GM06990 (cell line): ENCODE data around the gene MYO1D.

Source experiments
- DNase-seq: peaks from one replicate; pipeline ENCODE4 v3.0.0-alpha.2; 2011; ENCODE audit not compliant: insufficient read length; ENCODE audit errors: extremely low read depth
- H3K27me3 ChIP-seq: replicated peaks from 2 replicates; pipeline ENCODE4 v1.6.0; 2011; ENCODE audit warnings: low read length; ENCODE audit not compliant: control insufficient read depth, insufficient read depth
- H3K36me3 ChIP-seq: 2 replicates; pipeline ENCODE4 v1.5.1; 2011; ENCODE audit warnings: low read length; ENCODE audit not compliant: control insufficient read depth, insufficient read depth
- H3K4me3 ChIP-seq: replicated peaks from 2 replicates; pipeline ENCODE4 v1.5.1; 2011; ENCODE audit warnings: low read depth, mild to moderate bottlenecking, control low read depth, low read length
- TF ChIP-seq, protein P1 (sequence below): IDR thresholded peaks from 2 replicates; pipeline ENCODE4 v1.5.1; 2011; ENCODE audit warnings: low read length, control low read depth, mild to moderate bottlenecking, inconsistent platforms; ENCODE audit not compliant: insufficient read depth, poor library complexity, severe bottlenecking

Gene MYO1D

DNA sequence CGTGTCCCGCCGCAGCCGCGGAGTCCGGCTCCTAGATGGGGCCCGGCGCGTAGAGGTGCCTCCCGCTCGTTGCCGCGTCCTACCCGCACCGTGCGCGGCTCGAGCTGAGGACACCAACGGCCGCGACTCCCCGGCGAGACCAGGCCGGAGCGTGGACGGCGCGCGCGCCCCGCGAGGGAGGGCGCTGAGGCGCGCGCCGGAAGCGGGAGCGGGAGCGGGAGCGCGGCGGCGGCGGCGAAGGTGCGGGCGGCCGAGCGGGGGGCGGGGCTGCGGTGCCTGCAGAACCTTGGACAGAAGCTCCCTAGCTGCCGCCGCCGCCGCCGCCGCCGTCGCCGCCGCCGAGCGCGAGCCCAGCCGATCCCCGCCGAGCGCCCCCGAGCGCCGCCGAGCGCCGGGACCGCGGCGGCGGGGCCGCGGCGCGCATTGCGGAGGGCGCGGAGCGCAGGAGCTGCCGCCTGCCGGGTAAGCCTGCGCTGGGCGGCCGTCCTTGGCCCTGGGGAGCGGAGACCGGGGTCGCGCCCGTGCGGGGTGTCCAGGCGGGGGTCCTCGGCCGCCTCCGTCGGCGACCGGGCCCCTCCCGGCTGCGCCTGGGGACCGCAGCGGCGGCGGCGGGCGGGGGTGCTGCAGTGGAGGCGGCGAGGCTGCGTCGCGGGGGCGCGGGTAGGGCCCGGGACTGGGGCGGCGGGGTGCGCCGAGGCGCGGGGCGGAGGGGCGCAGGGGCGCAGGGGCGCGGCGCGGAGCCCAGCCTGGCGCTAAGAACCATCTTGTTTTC, 390.0 kb downstream of the MYO1D start, which contains the start of gene CDK5R1:
CDK5R1 (plus strand) TSS at position 293 of the 772 bp plus-strand sequence. CDS start 628 bp downstream, outside the sequence.
- TF ChIP-seq, protein P1, sequence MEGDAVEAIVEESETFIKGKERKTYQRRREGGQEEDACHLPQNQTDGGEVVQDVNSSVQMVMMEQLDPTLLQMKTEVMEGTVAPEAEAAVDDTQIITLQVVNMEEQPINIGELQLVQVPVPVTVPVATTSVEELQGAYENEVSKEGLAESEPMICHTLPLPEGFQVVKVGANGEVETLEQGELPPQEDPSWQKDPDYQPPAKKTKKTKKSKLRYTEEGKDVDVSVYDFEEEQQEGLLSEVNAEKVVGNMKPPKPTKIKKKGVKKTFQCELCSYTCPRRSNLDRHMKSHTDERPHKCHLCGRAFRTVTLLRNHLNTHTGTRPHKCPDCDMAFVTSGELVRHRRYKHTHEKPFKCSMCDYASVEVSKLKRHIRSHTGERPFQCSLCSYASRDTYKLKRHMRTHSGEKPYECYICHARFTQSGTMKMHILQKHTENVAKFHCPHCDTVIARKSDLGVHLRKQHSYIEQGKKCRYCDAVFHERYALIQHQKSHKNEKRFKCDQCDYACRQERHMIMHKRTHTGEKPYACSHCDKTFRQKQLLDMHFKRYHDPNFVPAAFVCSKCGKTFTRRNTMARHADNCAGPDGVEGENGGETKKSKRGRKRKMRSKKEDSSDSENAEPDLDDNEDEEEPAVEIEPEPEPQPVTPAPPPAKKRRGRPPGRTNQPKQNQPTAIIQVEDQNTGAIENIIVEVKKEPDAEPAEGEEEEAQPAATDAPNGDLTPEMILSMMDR, result no peak
- Histone ChIP-seq H3K36me3 (peaks cover 5% of the 10 kb centered on the region; the same call in 1 of the 2 replicates), H3K4me3 (peak within 1 kb of the TSS; percentile 69), H3K27me3 (no peaks in the 10 kb centered on the region)
- DNase-seq, result peak; percentile 81

DNA sequence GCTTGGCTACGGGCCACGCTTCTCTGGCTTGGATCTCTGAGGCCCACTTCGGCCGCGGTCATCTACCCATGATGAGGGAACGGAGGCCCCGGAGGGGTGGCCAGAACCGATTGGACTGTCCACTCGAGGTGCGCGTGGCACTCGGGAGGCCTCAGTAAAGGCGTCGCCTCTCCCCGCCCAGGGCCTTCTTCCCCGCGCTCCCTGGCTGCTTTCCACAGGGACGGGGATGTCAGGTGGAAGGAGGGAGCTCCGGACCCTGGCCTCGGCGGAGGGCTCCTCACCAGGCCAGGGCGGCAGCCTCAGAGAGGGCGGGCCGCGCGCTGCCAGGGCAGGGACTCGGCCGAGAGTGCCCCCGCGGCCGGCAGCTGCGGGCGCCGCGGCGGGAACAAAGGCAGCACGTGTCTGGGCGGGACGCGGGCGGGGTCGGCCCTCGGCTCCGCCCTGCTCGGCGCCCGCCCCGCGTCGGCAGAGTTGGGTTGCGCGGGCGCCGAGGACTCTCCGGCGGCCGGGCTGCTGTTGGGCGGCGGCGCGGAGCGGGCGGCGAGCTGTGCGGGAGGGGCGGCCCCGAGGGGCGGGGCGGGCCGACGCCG, 390.7 kb downstream of the MYO1D start:
- TF ChIP-seq, protein P1, result no peak
- Histone ChIP-seq H3K27me3 (no peaks in the 10 kb centered on the region), H3K36me3 (peaks cover 4% of the 10 kb centered on the region), H3K4me3 (peak overlapping the region; percentile 59)
- DNase-seq, result peak; percentile 87

DNA sequence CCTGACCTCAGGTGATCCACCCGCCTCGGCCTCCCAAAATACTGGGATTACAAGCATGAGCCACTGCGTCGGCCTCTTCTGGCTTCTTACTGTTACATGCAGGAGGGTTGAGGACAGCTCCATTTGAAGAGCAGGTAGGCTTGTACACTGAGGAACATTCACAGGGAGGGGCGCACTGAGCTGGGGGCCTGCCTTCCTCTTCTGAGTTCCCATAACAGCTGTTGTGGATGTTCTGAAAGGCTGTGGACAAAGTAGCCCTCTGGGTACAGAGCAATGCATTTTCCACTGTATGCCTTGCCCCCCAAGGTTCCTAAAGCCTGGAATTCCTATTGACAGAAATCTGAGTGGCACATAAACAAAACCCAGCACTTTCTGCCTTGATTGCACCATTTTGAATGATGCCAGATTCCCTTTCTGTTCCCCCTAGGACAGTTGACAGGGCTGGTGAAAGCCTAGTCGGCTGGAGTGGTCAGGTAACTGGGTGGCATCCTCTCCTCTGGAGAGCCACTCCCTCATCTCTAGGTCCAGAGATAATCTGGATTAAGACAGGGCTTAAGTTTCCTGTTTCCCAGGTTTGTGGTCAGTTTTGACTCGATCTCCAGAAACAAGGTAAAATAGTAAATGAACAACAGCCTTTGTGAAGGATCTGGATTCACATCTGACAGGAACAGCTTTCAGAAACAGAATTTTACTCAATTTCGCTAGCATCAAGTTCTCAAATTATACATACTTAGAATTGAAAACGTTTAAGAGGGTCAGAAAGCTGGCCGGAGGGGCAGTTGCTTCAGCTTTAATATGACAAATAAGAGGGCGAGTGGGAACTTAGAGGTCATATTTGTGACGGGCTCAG, 391.4 kb downstream of the MYO1D start:
- H3K4me3 ChIP-seq, result no peak overlapping the region
- DNase-seq, result no peak
- no peaks in the 10 kb centered on the region for H3K27me3 ChIP-seq
- TF ChIP-seq, protein P1, result no peak
- H3K36me3 ChIP-seq, result peaks cover 8% of the 10 kb centered on the region

DNA sequence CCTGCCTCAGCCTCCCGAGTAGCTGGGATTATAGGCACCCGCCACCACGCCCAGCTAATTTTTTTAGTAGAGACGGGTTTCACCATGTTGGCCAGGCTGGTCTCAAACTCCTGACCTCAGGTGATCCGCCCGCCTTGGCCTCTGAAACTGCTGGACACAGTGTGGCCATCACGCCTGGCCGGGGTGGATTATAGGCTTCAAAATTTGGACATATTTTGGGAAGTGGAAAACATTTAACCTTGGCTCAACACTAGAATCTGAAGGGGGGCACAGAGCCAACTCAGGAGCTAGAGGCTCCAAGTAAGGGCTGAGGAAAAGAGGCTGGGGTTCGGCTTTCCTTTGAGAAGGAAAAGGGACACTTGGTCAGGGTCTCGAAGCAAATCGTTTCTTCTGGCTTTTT, 392.3 kb downstream of the MYO1D start:
- no peak for DNase-seq
- Histone ChIP-seq H3K36me3 (peaks cover 14% of the 10 kb centered on the region), H3K4me3 (no peak overlapping the region)

DNA sequence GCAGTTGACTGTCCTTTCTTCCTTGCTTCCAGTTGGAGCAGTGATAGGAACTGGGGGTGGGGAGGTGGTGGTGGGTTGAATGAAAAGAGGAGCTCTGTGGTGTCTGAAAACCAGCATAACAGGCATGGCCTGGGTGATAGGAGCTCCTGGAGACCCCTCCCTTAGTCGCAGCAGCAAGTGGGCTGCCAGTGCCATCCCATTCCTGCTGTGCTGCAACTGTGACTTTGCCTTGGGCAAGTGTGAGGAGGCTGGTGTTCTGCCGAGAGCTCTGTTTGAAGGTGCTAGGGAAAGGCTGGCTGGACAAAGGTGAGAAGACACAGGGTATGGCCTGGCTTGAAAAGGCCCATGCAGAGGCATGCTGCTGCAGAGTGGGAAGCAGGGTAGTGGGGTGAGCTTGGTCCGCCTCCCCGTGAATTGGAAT, 392.9 kb downstream of the MYO1D start:
- no peak for DNase-seq
- Histone ChIP-seq H3K4me3 (no peak overlapping the region), H3K36me3 (peaks cover 17% of the 10 kb centered on the region), H3K27me3 (no peaks in the 10 kb centered on the region)
- TF ChIP-seq, protein P1, result no peak

More for the DNA sequence above, 392.3 kb downstream of the MYO1D start:
- TF ChIP-seq, protein P1, result no peak
- H3K27me3 ChIP-seq, result no peaks in the 10 kb centered on the region
